BJ (cell line): ENCODE results near the gene PDE6B. TPM values are rescaled to one million over a fixed set of nuclear protein-coding genes. Genes with fewer than 3 reads are reported as not detected.
"Not testable (repeated sequence)": the region's sequence is repeated elsewhere in the genome, so short reads cannot be mapped to it uniquely, and the experiment has no call there.

Source experiments
- CTCF ChIA-PET: fragments of 350-600 bp; formaldehyde crosslinking; extraction: SDS; loops from one replicate; lab custom pipeline; 2021; ENCODE audit warnings: antibody characterized with exemption, inconsistent platforms; lab: Yijun Ruan, JAX
- POLR2A ChIA-PET: fragments of 300-600 bp; sonication (Branson Sonifier 250); formaldehyde crosslinking; extraction: SDS; loops from one replicate; lab custom pipeline; 2021; ENCODE audit warnings: antibody characterized with exemption; lab: Charles Lee
- DNase-seq: peaks from one replicate; pipeline ENCODE4 v3.0.0-alpha.2; 2011; ENCODE audit warnings: low read depth
- H3K27me3 ChIP-seq: 2 replicates; pipeline ENCODE4 v1.6.0; 2011; ENCODE audit warnings: low read length; ENCODE audit not compliant: control insufficient read depth, insufficient read depth
- H3K36me3 ChIP-seq: 2 replicates; pipeline ENCODE4 v1.5.1; 2011; ENCODE audit warnings: low read length; ENCODE audit not compliant: control insufficient read depth, insufficient read depth
- H3K4me3 ChIP-seq: 2 replicates; pipeline ENCODE4 v1.5.1; 2011; ENCODE audit warnings: low read depth, mild to moderate bottlenecking, control low read depth, low read length
- CTCF ChIP-seq: IDR thresholded peaks from 2 replicates; pipeline ENCODE4 v1.5.1; 2011; ENCODE audit warnings: low read depth, mild to moderate bottlenecking, control low read depth, inconsistent platforms, low read length, moderate library complexity; ENCODE audit not compliant: insufficient read depth
- polyA plus RNA-seq: library from polyadenylated mRNA; depleted of rRNA; stranded (reverse); fragments of >200 nt; gene quantifications from 2 replicates; pipeline ENCODE4 v1.2.3, GENCODE V29; 2011

PDE6B gene
- polyA plus RNA-seq, 1 experiment = 0.10 TPM

GRCh38 chr4:665381-665750 lies 40.0 kb downstream of the PDE6B start:
- CTCF ChIA-PET = interaction anchor here (3.0 kb wide), 1 partner anchor 8 kb away, joined by 9 read pairs; the partner anchor contains the start of genes ATP5ME and MYL5
- no peak for TF ChIP-seq CTCF
- Histone ChIP-seq H3K4me3 (no peak overlapping the region), H3K36me3 (no peaks in the 10 kb centered on the region), H3K27me3 (no peaks in the 10 kb centered on the region)
- POLR2A ChIA-PET = no interaction called here
- DNase-seq = no peak

- DNase-seq = no peak
- TF ChIP-seq CTCF = no peak
- peaks cover under 1% of the 10 kb centered on the region; the same call in 1 of the 2 replicates for H3K36me3 ChIP-seq
- no peaks in the 10 kb centered on the region for H3K27me3 ChIP-seq
- POLR2A ChIA-PET = no interaction called here
- CTCF ChIA-PET = interaction anchor here (3.0 kb wide), 1 partner anchor 7 kb away, joined by 9 read pairs; the partner anchor contains the start of genes ATP5ME and MYL5
- H3K4me3 ChIP-seq = no peak overlapping the region
These were observed 40.5 kb downstream of the PDE6B start for GRCh38 chr4:665751-666435.

- DNase-seq = no peak
- Histone ChIP-seq H3K36me3 (peaks cover 3% of the 10 kb centered on the region; the same call in 1 of the 2 replicates), H3K27me3 (no peaks in the 10 kb centered on the region), H3K4me3 (no peak overlapping the region)
- ChIA-PET POLR2A (no interaction called here), CTCF (interaction anchor here (3.0 kb wide), 1 partner anchor 7 kb away, joined by 9 read pairs; the partner anchor contains the start of genes ATP5ME and MYL5)
- TF ChIP-seq CTCF = no peak
These were observed 41.0 kb downstream of the PDE6B start for GRCh38 chr4:666436-666810.

- CTCF ChIA-PET = no interaction called here
- POLR2A ChIA-PET = no interaction called here
- Histone ChIP-seq H3K4me3 (no peak overlapping the region), H3K36me3 (peaks cover 8% of the 10 kb centered on the region), H3K27me3 (no peaks in the 10 kb centered on the region)
- DNase-seq = no peak
- no peak for TF ChIP-seq CTCF
These were observed 41.6 kb downstream of the PDE6B start for GRCh38 chr4:666822-667544.

- H3K4me3 ChIP-seq = no peak overlapping the region
- no peaks in the 10 kb centered on the region for H3K27me3 ChIP-seq
- H3K36me3 ChIP-seq = peaks cover 12% of the 10 kb centered on the region
- POLR2A ChIA-PET = no interaction called here
- CTCF ChIA-PET = no interaction called here
- TF ChIP-seq CTCF = no peak
- DNase-seq = no peak
These were observed 42.2 kb downstream of the PDE6B start for GRCh38 chr4:667545-667925.

GRCh38 chr4:668219-668618 lies 42.8 kb downstream of the PDE6B start:
- DNase-seq, CTCF ChIA-PET, H3K27me3 ChIP-seq, H3K4me3 ChIP-seq, POLR2A ChIA-PET: not testable (repeated sequence)
- H3K36me3 ChIP-seq = peaks cover 12% of the 10 kb centered on the region

GRCh38 chr4:669806-670559 lies 44.6 kb downstream of the PDE6B start:
- DNase-seq, POLR2A ChIA-PET, H3K4me3 ChIP-seq, H3K27me3 ChIP-seq, CTCF ChIA-PET: not testable (repeated sequence)
- peaks cover 12% of the 10 kb centered on the region for H3K36me3 ChIP-seq
